Neuronal stem cell (in vitro differentiated cells): ENCODE results near the gene MSH3.

Experiments
- DNase-seq: peaks from one replicate; pipeline ENCODE4 v3.0.0-alpha.2; 2013; ENCODE audit warnings: low spot score
- H2AFZ ChIP-seq: one replicate; pipeline ENCODE4 v1.6.1; 2013; ENCODE audit warnings: mild to moderate bottlenecking, low read length, inconsistent platforms
- H2AK5ac ChIP-seq: 2 replicates; pipeline ENCODE4 v1.6.1; 2013; ENCODE audit warnings: low read depth, mild to moderate bottlenecking, inconsistent platforms, low read length, moderate library complexity, mixed read lengths
- H2BK120ac ChIP-seq: 2 replicates; pipeline ENCODE4 v1.6.1; 2013; ENCODE audit warnings: low read depth, mild to moderate bottlenecking, inconsistent platforms, low read length, moderate library complexity, mixed read lengths
- H2BK12ac ChIP-seq: one replicate; pipeline ENCODE4 v1.6.1; 2013; ENCODE audit warnings: low read length, inconsistent platforms
- H2BK15ac ChIP-seq: 2 replicates; pipeline ENCODE4 v1.6.1; 2013; ENCODE audit warnings: mild to moderate bottlenecking, low read length, inconsistent platforms, mixed read lengths
- H2BK5ac ChIP-seq: one replicate; pipeline ENCODE4 v1.6.1; 2013; ENCODE audit warnings: inconsistent platforms, mild to moderate bottlenecking, low read length, moderate library complexity
- H3K14ac ChIP-seq: one replicate; pipeline ENCODE4 v1.6.1; 2013; ENCODE audit warnings: low read length, inconsistent platforms
- H3K18ac ChIP-seq: 2 replicates; pipeline ENCODE4 v1.6.1; 2013; ENCODE audit warnings: low read length, inconsistent platforms
- H3K23ac ChIP-seq: 2 replicates; pipeline ENCODE4 v1.6.1; 2013; ENCODE audit warnings: low read depth, mild to moderate bottlenecking, mixed read lengths, low read length, inconsistent platforms; ENCODE audit not compliant: poor library complexity
- H3K27ac ChIP-seq: replicated peaks from 3 replicates; pipeline ENCODE4 v1.5.1; 2013; ENCODE audit warnings: low read length, inconsistent platforms
- H3K27me3 ChIP-seq, 3 experiments: 2 replicates each; pipeline ENCODE4 v1.6.1; 2013; ENCODE audit warnings: low read length in 3 of 3, mild to moderate bottlenecking in 2 of 3, inconsistent platforms in 1 of 3, low read depth in 1 of 3, mixed read lengths in 1 of 3, moderate library complexity in 1 of 3; ENCODE audit not compliant: control insufficient read depth in 3 of 3, insufficient read depth in 3 of 3
- H3K36me3 ChIP-seq, 2 donors: replicated peaks in 1 of 2; 2 replicates each; pipeline ENCODE4 v1.6.1; 2013; ENCODE audit warnings: low read length in 2 of 2; ENCODE audit not compliant: control insufficient read depth in 2 of 2, insufficient read depth in 2 of 2
- H3K4ac ChIP-seq: 2 replicates; pipeline ENCODE4 v1.6.1; 2013; ENCODE audit warnings: inconsistent platforms, mild to moderate bottlenecking, low read length, moderate library complexity
- H3K4me1 ChIP-seq, 2 donors: 1 replicate in 1 of 2; 2 replicates in 1 of 2; pipeline ENCODE4 v1.6.1; 2013; ENCODE audit warnings: low read length in 2 of 2, low read depth in 1 of 2; ENCODE audit not compliant: control insufficient read depth in 2 of 2, insufficient read depth in 1 of 2
- H3K4me2 ChIP-seq: one replicate; pipeline ENCODE4 v1.6.1; 2013; ENCODE audit warnings: mild to moderate bottlenecking, low read length, inconsistent platforms; ENCODE audit not compliant: insufficient read depth, poor library complexity, severe bottlenecking
- H3K4me3 ChIP-seq, 2 donors: 2 replicates each; pipeline ENCODE4 v1.5.1; 2013; ENCODE audit warnings: low read length in 2 of 2, mild to moderate bottlenecking in 2 of 2, inconsistent platforms in 1 of 2, moderate library complexity in 1 of 2
- H3K79me1 ChIP-seq: one replicate; pipeline ENCODE4 v1.6.1; 2013; ENCODE audit warnings: low read depth, mild to moderate bottlenecking, inconsistent platforms, low read length, moderate library complexity
- H3K9ac ChIP-seq: one replicate; pipeline ENCODE4 v1.6.1; 2013; ENCODE audit warnings: mild to moderate bottlenecking, low read depth, low read length, inconsistent platforms; ENCODE audit not compliant: poor library complexity
- H3K9me3 ChIP-seq, 2 donors: replicated peaks in 1 of 2; 2 replicates each; pipeline versions ENCODE3 to v1.6.1; 2013; ENCODE audit warnings: low read length in 2 of 2, mild to moderate bottlenecking in 2 of 2, inconsistent platforms in 1 of 2, low read depth in 1 of 2, mixed read lengths in 1 of 2, moderate library complexity in 1 of 2; ENCODE audit not compliant: control insufficient read depth in 2 of 2, insufficient read depth in 1 of 2
- H4K8ac ChIP-seq: one replicate; pipeline ENCODE4 v1.6.1; 2013; ENCODE audit warnings: low read depth, mild to moderate bottlenecking, inconsistent platforms, low read length, moderate library complexity
- H4K91ac ChIP-seq: one replicate; pipeline ENCODE4 v1.6.1; 2013; ENCODE audit warnings: low read length, low read depth, mild to moderate bottlenecking, inconsistent platforms; ENCODE audit not compliant: poor library complexity
- WGBS, 2 donors: extraction: QIAGEN DNeasy Blood & Tissue Kit; methylation state at CpG; one replicate each; pipeline ENCODE4 v1.1.7; 2013; ENCODE audit warnings: missing lambda C conversion rate in 2 of 2, mixed read lengths in 1 of 2; ENCODE audit not compliant: insufficient read length in 2 of 2, insufficient replicate concordance in 1 of 2; ENCODE audit errors: extremely low coverage in 2 of 2; 5-methylcytosine and 5-hydroxymethylcytosine counted together

Gene MSH3

GRCh38 chr5:80755626-80756025 lies 101.2 kb downstream of the MSH3 start:
- H3K23ac ChIP-seq = no peak overlapping the region
- no peak overlapping the region for H2AK5ac ChIP-seq
- no peak for DNase-seq
- H3K4me3 ChIP-seq = no peak overlapping the region
- H2BK120ac ChIP-seq = no peak overlapping the region
- no peak overlapping the region for H3K27ac ChIP-seq
- no peak overlapping the region for H2BK15ac ChIP-seq
- no peak overlapping the region for H2BK5ac ChIP-seq
- no peak overlapping the region for H3K9ac ChIP-seq
- no peak overlapping the region for H3K18ac ChIP-seq
- H2AFZ ChIP-seq = no peak overlapping the region
- H3K4me2 ChIP-seq = no peak overlapping the region
- H4K8ac ChIP-seq = no peak overlapping the region
- no CpG with 5 or more reads among the region's 3 CpGs for WGBS, 2 donors
- no peak overlapping the region for H3K4ac ChIP-seq
- peaks cover 0 to 4% of the 10 kb centered on the region in 2 donors for H3K9me3 ChIP-seq
- H2BK12ac ChIP-seq = no peak overlapping the region
- H3K4me1 ChIP-seq = peaks cover 15 to 19% of the 10 kb centered on the region in 2 donors
- H4K91ac ChIP-seq = no peak overlapping the region
- H3K14ac ChIP-seq = no peak overlapping the region
- no peaks in the 10 kb centered on the region for H3K27me3 ChIP-seq
- H3K79me1 ChIP-seq = no peaks in the 10 kb centered on the region
- peaks cover 0 to 5% of the 10 kb centered on the region in 2 donors for H3K36me3 ChIP-seq

- WGBS, 2 donors = no CpG with 5 or more reads among the region's 1 CpG
Measured at GRCh38 chr5:80756292-80756691, 101.8 kb downstream of the MSH3 start.

GRCh38 chr5:80757290-80757689 lies 102.8 kb downstream of the MSH3 start:
- H4K91ac ChIP-seq = no peak overlapping the region
- DNase-seq = no peak
- H2BK12ac ChIP-seq = no peak overlapping the region
- no peak overlapping the region for H2BK15ac ChIP-seq
- H3K36me3 ChIP-seq = peaks cover 0 to 14% of the 10 kb centered on the region in 2 donors
- H2BK5ac ChIP-seq = no peak overlapping the region
- no peak overlapping the region for H3K9ac ChIP-seq
- no peak overlapping the region for H3K14ac ChIP-seq
- H3K23ac ChIP-seq = no peak overlapping the region
- no peak overlapping the region for H3K4me2 ChIP-seq
- no peak overlapping the region for H3K18ac ChIP-seq
- WGBS, 2 donors = no CpG with 5 or more reads among the region's 1 CpG
- peaks cover 17 to 19% of the 10 kb centered on the region in 2 donors for H3K4me1 ChIP-seq
- H3K27me3 ChIP-seq = no peaks in the 10 kb centered on the region
- H3K4me3 ChIP-seq = no peak overlapping the region
- no peak overlapping the region for H3K27ac ChIP-seq
- H2AFZ ChIP-seq = no peak overlapping the region
- no peak overlapping the region for H2BK120ac ChIP-seq
- H4K8ac ChIP-seq = no peak overlapping the region
- H3K4ac ChIP-seq = no peak overlapping the region
- no peaks in the 10 kb centered on the region for H3K79me1 ChIP-seq
- peaks cover 0 to 3% of the 10 kb centered on the region in 2 donors for H3K9me3 ChIP-seq
- H2AK5ac ChIP-seq = no peak overlapping the region

More at GRCh38 chr5:80756292-80756691, 101.8 kb downstream of the MSH3 start:
- no peak overlapping the region for H3K27ac ChIP-seq
- H3K9me3 ChIP-seq = peaks cover 0 to 4% of the 10 kb centered on the region in 2 donors
- no peak for DNase-seq
- H2BK5ac ChIP-seq = no peak overlapping the region
- no peak overlapping the region for H3K18ac ChIP-seq
- H3K4me1 ChIP-seq = peaks cover 17 to 19% of the 10 kb centered on the region in 2 donors
- H3K14ac ChIP-seq = no peak overlapping the region
- no peaks in the 10 kb centered on the region for H3K27me3 ChIP-seq
- H2BK15ac ChIP-seq = no peak overlapping the region
- no peak overlapping the region for H4K8ac ChIP-seq
- no peaks in the 10 kb centered on the region for H3K79me1 ChIP-seq
- no peak overlapping the region for H2AK5ac ChIP-seq
- H3K4me2 ChIP-seq = no peak overlapping the region
- no peak overlapping the region for H2BK120ac ChIP-seq
- no peak overlapping the region for H3K9ac ChIP-seq
- H2AFZ ChIP-seq = no peak overlapping the region
- no peak overlapping the region for H2BK12ac ChIP-seq
- no peak overlapping the region for H3K4me3 ChIP-seq
- no peak overlapping the region for H3K23ac ChIP-seq
- H3K36me3 ChIP-seq = peaks cover 0 to 5% of the 10 kb centered on the region in 2 donors
- no peak overlapping the region for H4K91ac ChIP-seq
- no peak overlapping the region for H3K4ac ChIP-seq

GRCh38 chr5:80759866-80760577 lies 105.6 kb downstream of the MSH3 start:
- H2AFZ ChIP-seq = no peak overlapping the region
- H2BK12ac ChIP-seq = no peak overlapping the region
- peaks cover 11 to 13% of the 10 kb centered on the region in 2 donors for H3K4me1 ChIP-seq
- H3K27ac ChIP-seq = no peak overlapping the region
- no peak overlapping the region for H4K91ac ChIP-seq
- H3K36me3 ChIP-seq = peaks cover 0 to 21% of the 10 kb centered on the region in 2 donors
- no peak overlapping the region for H4K8ac ChIP-seq
- H3K23ac ChIP-seq = no peak overlapping the region
- no peak overlapping the region for H3K4ac ChIP-seq
- no peak overlapping the region for H2AK5ac ChIP-seq
- no peak overlapping the region for H3K14ac ChIP-seq
- no peaks in the 10 kb centered on the region for H3K9me3 ChIP-seq
- H2BK5ac ChIP-seq = no peak overlapping the region
- no peak overlapping the region for H3K18ac ChIP-seq
- no peak overlapping the region for H3K4me3 ChIP-seq
- H3K79me1 ChIP-seq = no peaks in the 10 kb centered on the region
- no peak for DNase-seq
- H3K27me3 ChIP-seq = no peaks in the 10 kb centered on the region
- H3K4me2 ChIP-seq = no peak overlapping the region
- no peak overlapping the region for H3K9ac ChIP-seq
- no CpG with 5 or more reads among the region's 5 CpGs for WGBS, 2 donors
- H2BK120ac ChIP-seq = no peak overlapping the region
- H2BK15ac ChIP-seq = no peak overlapping the region
